H1 (cell line): ENCODE data around the gene LIN54.

Source experiments
- JUN ChIP-seq: IDR thresholded peaks from 2 replicates; pipeline ENCODE4 v1.6.1; 2011; ENCODE audit warnings: low read depth, mild to moderate bottlenecking, improper control_type of control experiment, low read length
- KDM1A ChIP-seq: fragments of 200-600, 300-600 bp; sonication (generic); IDR thresholded peaks from 2 replicates; pipeline ENCODE4 v1.7.1; 2016; ENCODE audit warnings: mild to moderate bottlenecking, low read length, borderline replicate concordance
- SIX5 ChIP-seq: IDR thresholded peaks from 2 replicates; pipeline ENCODE4 v1.6.1; 2011; ENCODE audit warnings: mild to moderate bottlenecking, low read depth, low read length

DNA sequence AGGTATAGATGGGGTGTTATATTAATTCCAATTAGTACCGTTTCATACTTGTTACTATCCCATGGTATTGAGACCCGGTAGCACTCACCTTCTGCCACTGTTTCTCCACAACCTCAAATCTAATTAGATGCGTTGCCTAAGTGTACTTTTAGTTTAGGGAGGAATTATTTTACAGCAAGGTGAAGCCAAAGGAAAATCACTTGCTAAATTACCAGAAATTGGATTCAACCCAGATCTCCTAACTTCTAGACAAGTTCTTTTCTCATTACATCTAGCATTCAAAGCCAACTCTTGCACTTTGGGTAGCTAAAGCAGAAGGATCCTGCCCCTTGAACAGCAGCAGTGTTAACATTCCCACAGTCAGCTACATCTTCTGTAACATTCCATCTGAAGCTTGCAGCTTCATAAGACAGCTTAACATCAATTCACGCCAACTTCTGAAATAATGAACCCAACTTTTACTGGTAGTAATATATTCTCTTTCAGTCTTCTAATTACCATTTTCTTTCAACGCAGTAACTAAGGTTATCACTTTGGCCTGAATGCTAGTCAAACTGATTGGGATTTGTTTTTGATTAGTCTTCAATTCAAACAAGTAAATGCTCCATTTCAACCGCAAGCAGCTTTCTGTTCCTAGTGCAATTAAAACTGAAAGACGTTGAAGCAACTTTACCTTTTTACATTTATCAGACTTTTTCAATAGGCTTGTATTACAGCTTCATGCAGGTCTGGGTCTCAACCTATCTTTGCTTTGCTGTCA lies 118.7 kb downstream of the LIN54 start:
- TF ChIP-seq JUN (no peak), KDM1A (no peak), SIX5 (no peak)
